Measurements from ENCODE around the gene NT5E.

GRCh38 chr6:85496856-85497255 lies 47.0 kb downstream of the NT5E start:
- TF ChIP-seq CTCF (IDR thresholded peaks at IDR 0.05) (no peak), EZH2phosphoT487 (IDR thresholded peaks at IDR 0.05) (no peak)
